H54 (cell line): Measurements from ENCODE around the gene C19orf12.
"Not testable (repeated sequence)": the region's sequence is repeated elsewhere in the genome, so short reads cannot be mapped to it uniquely, and the experiment has no call there.

ENCODE experiments used
- DNase-seq: peaks from one replicate; pipeline ENCODE4 v3.0.0; 2011; ENCODE audit warnings: low spot score, mixed read lengths; ENCODE audit not compliant: insufficient read length
- FAIRE-seq: peaks from 3 replicates; lab custom pipeline; 2011; peaks lifted over from hg19 to GRCh38; lab: Jason Lieb, UNC
- POLR2A ChIP-seq: IDR thresholded peaks from 2 replicates; pipeline ENCODE4 v1.6.1; 2011; ENCODE audit warnings: low read depth, mild to moderate bottlenecking, low read length

Gene C19orf12

GRCh38 chr19:29671393-29672160, 43.5 kb downstream of the C19orf12 start:
- FAIRE-seq (no peak), DNase-seq (no peak)
- no peak for TF ChIP-seq POLR2A

DNA sequence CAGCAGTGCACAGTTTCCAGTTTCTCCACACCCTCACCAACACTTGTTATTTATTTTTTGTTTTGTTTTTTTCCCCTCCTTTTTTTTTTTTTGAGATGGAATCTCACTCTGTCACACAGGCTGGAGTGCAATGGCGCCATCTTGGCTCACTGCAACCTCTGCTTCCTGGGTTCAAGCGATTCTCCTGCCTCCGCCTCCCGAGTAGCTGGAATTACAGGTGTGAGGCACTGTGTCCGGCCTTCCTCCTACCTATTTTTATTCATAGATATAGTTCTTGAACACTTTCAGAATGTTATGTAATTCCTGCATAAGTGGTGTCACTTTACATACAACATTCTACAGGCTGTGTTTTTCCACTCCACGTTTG, 44.1 kb downstream of the C19orf12 start:
- not testable (repeated sequence) for FAIRE-seq, DNase-seq

GRCh38 chr19:29670255-29670654, 44.8 kb downstream of the C19orf12 start:
- no peak for TF ChIP-seq POLR2A
- FAIRE-seq (no peak), DNase-seq (no peak)

- DNase-seq (no peak), FAIRE-seq (no peak)
- no peak for TF ChIP-seq POLR2A
Measured at GRCh38 chr19:29668746-29669609, 46.1 kb downstream of the C19orf12 start.

- no peak for TF ChIP-seq POLR2A
- DNase-seq (no peak), FAIRE-seq (no peak)
Measured at GRCh38 chr19:29667901-29668341, 47.1 kb downstream of the C19orf12 start.

GRCh38 chr19:29667387-29667783, 47.7 kb downstream of the C19orf12 start:
- no peak for DNase-seq
- no peak for FAIRE-seq
- TF ChIP-seq POLR2A: no peak

- no peak for TF ChIP-seq POLR2A
- FAIRE-seq: no peak
Measured at GRCh38 chr19:29666578-29667386, 48.3 kb downstream of the C19orf12 start.

GRCh38 chr19:29665826-29666577, 49.1 kb downstream of the C19orf12 start:
- no peak for TF ChIP-seq POLR2A
- DNase-seq: no peak
- FAIRE-seq: no peak

More at GRCh38 chr19:29666578-29667386, 48.3 kb downstream of the C19orf12 start:
- peak; percentile 69 for DNase-seq

DNA sequence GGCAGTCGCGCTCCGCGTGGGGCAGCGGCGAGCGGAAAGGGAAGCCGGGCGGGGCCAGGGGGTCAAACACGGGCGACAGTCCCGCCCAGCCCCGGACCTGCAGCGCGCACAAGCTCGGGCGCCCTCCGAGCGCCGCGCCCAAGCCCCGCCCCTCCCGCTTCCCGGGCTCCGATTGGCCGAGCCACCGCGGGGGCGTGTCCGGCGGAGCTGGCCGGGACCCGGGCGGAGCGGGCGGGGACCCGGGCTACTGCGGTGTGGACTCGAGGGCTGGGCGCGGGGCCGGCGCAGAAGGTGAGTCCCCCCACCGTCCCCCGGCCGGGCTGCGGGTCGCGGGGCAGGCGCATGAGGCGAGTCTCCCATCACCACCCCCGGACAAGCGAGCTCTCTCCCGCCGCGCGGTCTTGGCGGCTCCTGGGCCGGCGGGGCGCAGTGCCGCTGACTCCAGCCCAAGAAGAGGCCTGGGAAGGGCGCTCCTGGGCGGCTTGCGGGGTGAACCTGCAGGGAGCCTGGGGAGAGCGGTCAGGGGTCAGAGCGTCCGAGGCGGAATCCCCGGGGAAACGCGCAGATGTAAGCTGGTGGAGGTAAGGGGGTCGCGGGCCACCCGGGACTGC, 49.7 kb downstream of the C19orf12 start, which contains the start of gene PLEKHF1:
PLEKHF1 (plus strand) TSS at position 247 of the 611 bp plus-strand sequence. CDS start 8,379 bp downstream, outside the sequence.
- DNase-seq (peak; percentile 90), FAIRE-seq (no peak)
- TF ChIP-seq POLR2A: peak; percentile 42; the same call in 1 of the 2 replicates

- no peak for TF ChIP-seq POLR2A
- DNase-seq (no peak), FAIRE-seq (no peak)
Measured at GRCh38 chr19:29664753-29665214, 50.3 kb downstream of the C19orf12 start.

- FAIRE-seq (no peak), DNase-seq (no peak)
- TF ChIP-seq POLR2A: no peak
Measured at GRCh38 chr19:29663861-29664752, 51.0 kb downstream of the C19orf12 start.
